Trophoblast cell (in vitro differentiated cells and primary cell): Measurements from ENCODE around the gene LRRN4CL.

Experiments
- DNase-seq, 2 donors: peaks; one replicate each; pipeline ENCODE4 v3.0.0-alpha.2; 2016
- H2AFZ ChIP-seq: 2 replicates; pipeline ENCODE4 v1.6.1; 2013; ENCODE audit warnings: low read length, moderate library complexity, mild to moderate bottlenecking; ENCODE audit not compliant: insufficient read depth, poor library complexity
- H2AK5ac ChIP-seq: 2 replicates; pipeline ENCODE4 v1.6.1; 2013; ENCODE audit warnings: mild to moderate bottlenecking, low read length
- H2BK120ac ChIP-seq: 2 replicates; pipeline ENCODE4 v1.6.1; 2013; ENCODE audit warnings: low read length, mild to moderate bottlenecking, moderate library complexity; ENCODE audit not compliant: insufficient read depth, poor library complexity
- H2BK12ac ChIP-seq: 2 replicates; pipeline ENCODE4 v1.6.1; 2013; ENCODE audit warnings: mild to moderate bottlenecking, low read length, moderate library complexity
- H2BK5ac ChIP-seq: 2 replicates; pipeline ENCODE4 v1.6.1; 2013; ENCODE audit warnings: low read length, low read depth, moderate library complexity, mild to moderate bottlenecking; ENCODE audit not compliant: poor library complexity
- H3K14ac ChIP-seq: 2 replicates; pipeline ENCODE4 v1.6.1; 2013; ENCODE audit warnings: mild to moderate bottlenecking, low read length
- H3K18ac ChIP-seq: 2 replicates; pipeline ENCODE4 v1.6.1; 2013; ENCODE audit warnings: mild to moderate bottlenecking, low read length
- H3K23ac ChIP-seq: 2 replicates; pipeline ENCODE4 v1.6.1; 2013; ENCODE audit warnings: low read length
- H3K27ac ChIP-seq: 2 replicates; pipeline ENCODE4 v1.5.1; 2013; ENCODE audit warnings: low read depth, mild to moderate bottlenecking, inconsistent platforms, low read length, moderate library complexity
- H3K27me3 ChIP-seq: 2 replicates; pipeline ENCODE4 v1.6.1; 2013; ENCODE audit warnings: inconsistent platforms, mild to moderate bottlenecking, low read length, moderate library complexity; ENCODE audit not compliant: insufficient read depth
- H3K36me3 ChIP-seq, 2 experiments: 1 replicate in 1 of 2; 2 replicates in 1 of 2; pipeline ENCODE4 v1.6.1; 2013; ENCODE audit warnings: low read length in 2 of 2, mild to moderate bottlenecking in 2 of 2, moderate library complexity in 1 of 2; ENCODE audit not compliant: insufficient read depth in 2 of 2, control insufficient read depth in 1 of 2
- H3K4ac ChIP-seq: 2 replicates; pipeline ENCODE4 v1.6.1; 2013; ENCODE audit warnings: low read depth, mild to moderate bottlenecking, low read length, moderate library complexity
- H3K4me1 ChIP-seq, 2 experiments: 1 replicate in 1 of 2; 2 replicates in 1 of 2; pipeline ENCODE4 v1.6.1; 2013; ENCODE audit warnings: low read length in 2 of 2, mild to moderate bottlenecking in 2 of 2, moderate library complexity in 1 of 2; ENCODE audit not compliant: insufficient read depth in 2 of 2, control insufficient read depth in 1 of 2
- H3K4me2 ChIP-seq: 2 replicates; pipeline ENCODE4 v1.6.1; 2013; ENCODE audit warnings: inconsistent platforms, mild to moderate bottlenecking, low read length, moderate library complexity
- H3K4me3 ChIP-seq: 2 replicates; pipeline ENCODE4 v1.5.1; 2013; ENCODE audit warnings: mild to moderate bottlenecking, low read depth, low read length, inconsistent platforms
- H3K79me1 ChIP-seq: one replicate; pipeline ENCODE4 v1.6.1; 2013; ENCODE audit warnings: low read length
- H3K79me2 ChIP-seq: 2 replicates; pipeline ENCODE4 v1.6.1; 2013; ENCODE audit warnings: low read length, mild to moderate bottlenecking; ENCODE audit not compliant: control insufficient read depth, insufficient read depth, poor library complexity
- H3K9ac ChIP-seq: 2 replicates; pipeline ENCODE4 v1.6.1; 2013; ENCODE audit warnings: mild to moderate bottlenecking, low read length
- H3K9me3 ChIP-seq: 2 replicates; pipeline ENCODE4 v1.6.1; 2013; ENCODE audit warnings: low read depth, mild to moderate bottlenecking, control low read depth, inconsistent platforms, low read length; ENCODE audit not compliant: insufficient read depth
- H4K12ac ChIP-seq: 2 replicates; pipeline ENCODE4 v1.6.1; 2013; ENCODE audit warnings: low read depth, mild to moderate bottlenecking, low read length, moderate library complexity
- H4K8ac ChIP-seq: 2 replicates; pipeline ENCODE4 v1.6.1; 2013; ENCODE audit warnings: low read depth, mild to moderate bottlenecking, low read length, moderate library complexity
- H4K91ac ChIP-seq: one replicate; pipeline ENCODE4 v1.6.1; 2013; ENCODE audit warnings: low read depth, mild to moderate bottlenecking, low read length, moderate library complexity
- WGBS: extraction: QIAGEN DNeasy Blood & Tissue Kit; methylation state at CpG from one replicate; pipeline ENCODE4 v1.1.7; 2013; ENCODE audit warnings: missing lambda C conversion rate; ENCODE audit not compliant: insufficient read length, insufficient coverage; ENCODE audit errors: extremely low coverage; 5-methylcytosine and 5-hydroxymethylcytosine counted together

Gene LRRN4CL

GRCh38 chr11:62719302-62719978, 30.1 kb upstream of the LRRN4CL start:
- H3K9ac ChIP-seq = no peak overlapping the region
- no peaks in the 10 kb centered on the region for H3K27me3 ChIP-seq
- H2AFZ ChIP-seq = no peak overlapping the region
- no peak overlapping the region for H3K14ac ChIP-seq
- H3K4ac ChIP-seq = no peak overlapping the region
- H3K79me2 ChIP-seq = peaks cover 2% of the 10 kb centered on the region
- DNase-seq = no peak
- H3K4me1 ChIP-seq = no peaks in the 10 kb centered on the region
- no peak overlapping the region for H2BK12ac ChIP-seq
- H2AK5ac ChIP-seq = no peak overlapping the region
- no CpG with 5 or more reads among the region's 2 CpGs for WGBS
- H4K91ac ChIP-seq = no peak overlapping the region
- H4K8ac ChIP-seq = no peak overlapping the region
- H3K23ac ChIP-seq = no peak overlapping the region
- H3K18ac ChIP-seq = no peak overlapping the region
- no peak overlapping the region for H3K4me2 ChIP-seq
- no peak overlapping the region for H2BK120ac ChIP-seq
- H3K9me3 ChIP-seq = peaks cover 1% of the 10 kb centered on the region
- H3K79me1 ChIP-seq = no peaks in the 10 kb centered on the region
- no peak overlapping the region for H4K12ac ChIP-seq
- no peak overlapping the region for H2BK5ac ChIP-seq
- H3K27ac ChIP-seq = no peak overlapping the region
- H3K4me3 ChIP-seq = no peak overlapping the region
- peaks cover 54 to 80% of the 10 kb centered on the region in 2 experiments for H3K36me3 ChIP-seq

GRCh38 chr11:62716816-62717215, 27.5 kb upstream of the LRRN4CL start:
- Histone ChIP-seq H2AK5ac (no peak overlapping the region), H4K8ac (no peak overlapping the region), H3K27me3 (no peaks in the 10 kb centered on the region), H2BK12ac (no peak overlapping the region), H3K4me2 (no peak overlapping the region), H3K4me1 (no peaks in the 10 kb centered on the region), H4K12ac (no peak overlapping the region), H3K79me1 (no peaks in the 10 kb centered on the region), H2BK5ac (no peak overlapping the region), H3K9ac (no peak overlapping the region), H2BK120ac (no peak overlapping the region), H3K79me2 (no peaks in the 10 kb centered on the region), H2AFZ (no peak overlapping the region), H3K4ac (no peak overlapping the region), H3K18ac (no peak overlapping the region), H3K14ac (no peak overlapping the region), H3K9me3 (peaks cover 1% of the 10 kb centered on the region), H3K27ac (no peak overlapping the region), H3K4me3 (no peak overlapping the region), H3K36me3 (peaks cover 46 to 75% of the 10 kb centered on the region in 2 experiments), H3K23ac (no peak overlapping the region), H4K91ac (no peak overlapping the region)
- DNase-seq = no peak
- no CpG with 5 or more reads among the region's 11 CpGs for WGBS

- no peak overlapping the region for H2BK12ac ChIP-seq
- no peaks in the 10 kb centered on the region for H3K27me3 ChIP-seq
- H3K14ac ChIP-seq = no peak overlapping the region
- no peak overlapping the region for H2AFZ ChIP-seq
- no peak overlapping the region for H3K9ac ChIP-seq
- peaks cover 46 to 72% of the 10 kb centered on the region in 2 experiments for H3K36me3 ChIP-seq
- no peak overlapping the region for H2BK5ac ChIP-seq
- peaks cover 1% of the 10 kb centered on the region for H3K9me3 ChIP-seq
- H2BK120ac ChIP-seq = no peak overlapping the region
- H3K4me3 ChIP-seq = no peak overlapping the region
- H4K8ac ChIP-seq = no peak overlapping the region
- H3K27ac ChIP-seq = no peak overlapping the region
- no peaks in the 10 kb centered on the region for H3K79me1 ChIP-seq
- no peak overlapping the region for H3K23ac ChIP-seq
- no peak overlapping the region for H4K12ac ChIP-seq
- WGBS = no CpG with 5 or more reads among the region's 5 CpGs
- H3K4ac ChIP-seq = no peak overlapping the region
- no peak overlapping the region for H4K91ac ChIP-seq
- no peaks in the 10 kb centered on the region for H3K4me1 ChIP-seq
- no peak for DNase-seq
- H3K18ac ChIP-seq = no peak overlapping the region
- H3K79me2 ChIP-seq = no peaks in the 10 kb centered on the region
- no peak overlapping the region for H2AK5ac ChIP-seq
- H3K4me2 ChIP-seq = no peak overlapping the region
Observed at GRCh38 chr11:62716206-62716605, 26.9 kb upstream of the LRRN4CL start.

- H3K9me3 ChIP-seq = peaks cover 1% of the 10 kb centered on the region
- H3K18ac ChIP-seq = no peak overlapping the region
- H3K79me1 ChIP-seq = no peaks in the 10 kb centered on the region
- no peak overlapping the region for H3K14ac ChIP-seq
- H3K4ac ChIP-seq = no peak overlapping the region
- peaks cover 41 to 71% of the 10 kb centered on the region in 2 experiments for H3K36me3 ChIP-seq
- DNase-seq = no peak
- no peak overlapping the region for H3K9ac ChIP-seq
- no peaks in the 10 kb centered on the region for H3K79me2 ChIP-seq
- H3K4me2 ChIP-seq = no peak overlapping the region
- no peak overlapping the region for H3K23ac ChIP-seq
- H4K12ac ChIP-seq = no peak overlapping the region
- H3K27ac ChIP-seq = no peak overlapping the region
- no CpG with 5 or more reads among the region's 24 CpGs for WGBS
- no peak overlapping the region for H2BK12ac ChIP-seq
- no peaks in the 10 kb centered on the region for H3K27me3 ChIP-seq
- H2AFZ ChIP-seq = no peak overlapping the region
- H2BK5ac ChIP-seq = no peak overlapping the region
- H4K91ac ChIP-seq = no peak overlapping the region
- no peak overlapping the region for H3K4me3 ChIP-seq
- no peak overlapping the region for H2BK120ac ChIP-seq
- no peak overlapping the region for H4K8ac ChIP-seq
- H3K4me1 ChIP-seq = no peaks in the 10 kb centered on the region
- H2AK5ac ChIP-seq = no peak overlapping the region
Observed at GRCh38 chr11:62715150-62716130, 26.1 kb upstream of the LRRN4CL start.
